Caco-2 (cell line): ENCODE measurements around the gene INO80. TPM values are rescaled to one million over a fixed set of nuclear protein-coding genes. Genes with fewer than 3 reads are reported as not detected.

Experiments
- BruUV-seq: library from RNA; stranded (reverse); fragments of 400-500 nt; replicated peaks from 2 replicates; lab custom pipeline; 2021; lab: Mats Ljungman, UMichigan
- CTCF ChIA-PET: fragments of 300-600 bp; sonication (Branson Sonifier 250); formaldehyde crosslinking; loops from one replicate; lab custom pipeline; 2022; ENCODE audit warnings: antibody characterized with exemption; lab: Charles Lee
- POLR2A ChIA-PET: fragments of 300-600 bp; sonication (Branson Sonifier 250); formaldehyde crosslinking; loops from one replicate; lab custom pipeline; 2022; ENCODE audit warnings: antibody characterized with exemption; lab: Charles Lee
- DNase-seq, 2 experiments: peaks; one replicate each; pipeline versions ENCODE4 v3.0.0 to v3.0.0-alpha.2; 2020 to 2022
- H3K27me3 ChIP-seq: replicated peaks from 2 replicates; pipeline ENCODE4 v1.6.0; 2011; ENCODE audit warnings: low read length; ENCODE audit not compliant: control insufficient read depth, insufficient read depth
- H3K36me3 ChIP-seq: 2 replicates; pipeline ENCODE4 v1.5.1; 2011; ENCODE audit warnings: low read length; ENCODE audit not compliant: control insufficient read depth, insufficient read depth
- H3K4me1 ChIP-seq: fragments of 250-450 bp; sonication (Bioruptor Pico); 2 replicates; pipeline ENCODE4 v1.5.1; 2020; ENCODE audit warnings: mild to moderate bottlenecking
- H3K4me3 ChIP-seq: 2 replicates; pipeline ENCODE4 v1.5.1; 2011; ENCODE audit warnings: low read depth, mild to moderate bottlenecking, control low read depth, low read length
- H3K9me3 ChIP-seq: fragments of 250-450 bp; sonication (Bioruptor Pico); 2 replicates; pipeline ENCODE4 v1.5.1; 2020; ENCODE audit warnings: mild to moderate bottlenecking, moderate library complexity
- H3K27ac Mint-ChIP-seq: one replicate; pipeline ENCODE4 v1.8.0; 2022; ENCODE audit warnings: mixed read lengths; ENCODE audit not compliant: unreplicated experiment
- H3K27me3 Mint-ChIP-seq: one replicate; pipeline ENCODE4 v1.8.0; 2022; ENCODE audit warnings: mixed read lengths; ENCODE audit not compliant: insufficient read depth, unreplicated experiment
- H3K36me3 Mint-ChIP-seq: one replicate; pipeline ENCODE4 v1.8.0; 2022; ENCODE audit warnings: mild to moderate bottlenecking, mixed read lengths; ENCODE audit not compliant: insufficient read depth, unreplicated experiment
- H3K4me1 Mint-ChIP-seq: one replicate; pipeline ENCODE4 v1.8.0; 2022; ENCODE audit warnings: low read depth, mixed read lengths; ENCODE audit not compliant: unreplicated experiment
- H3K4me3 Mint-ChIP-seq: one replicate; pipeline ENCODE4 v1.8.0; 2022; ENCODE audit warnings: mild to moderate bottlenecking, moderate library complexity, mixed read lengths; ENCODE audit not compliant: unreplicated experiment
- H3K9me3 Mint-ChIP-seq: one replicate; pipeline ENCODE4 v1.8.0; 2022; ENCODE audit warnings: mixed read lengths; ENCODE audit not compliant: unreplicated experiment
- CTCF ChIP-seq, 2 experiments: fragments of 200-600 bp in 1 of 2; IDR thresholded peaks; 1 replicate in 1 of 2; 2 replicates in 1 of 2; pipeline versions ENCODE4 v1.5.1 to v1.8.0; 2011 to 2022; ENCODE audit warnings: antibody characterized with exemption in 1 of 2, control low read depth in 1 of 2, inconsistent platforms in 1 of 2, low read depth in 1 of 2, low read length in 1 of 2, mild to moderate bottlenecking in 1 of 2, moderate library complexity in 1 of 2; ENCODE audit not compliant: insufficient read depth in 1 of 2, severe bottlenecking in 1 of 2, unreplicated experiment in 1 of 2
- intact Hi-C: fragments of 100-400 bp; cut with micrococcal nuclease; formaldehyde crosslinking; loops from one replicate; pipeline ENCODE4 v1.10.0; 2022; ENCODE audit not compliant: unreplicated experiment
- total RNA-seq: library from RNA; stranded (reverse); gene quantifications from 2 replicates; pipeline ENCODE4 v1.2.3, GENCODE V29; 2022

Gene INO80
- total RNA-seq, 1 experiment from 2014 or later, result 24.4 TPM

GRCh38 chr15:41010345-41010744 lies 105.7 kb downstream of the INO80 start:
- no TSS peak for BruUV-seq

GRCh38 chr15:41006479-41006878 lies 109.6 kb downstream of the INO80 start:
- Mint-ChIP-seq H3K36me3 (peaks cover 29% of the 10 kb centered on the region), H3K4me1 (peaks cover 7% of the 10 kb centered on the region), H3K27me3 (no peaks in the 10 kb centered on the region), H3K27ac (no peak overlapping the region), H3K9me3 (no peaks in the 10 kb centered on the region), H3K4me3 (no peak overlapping the region)
- Histone ChIP-seq H3K36me3 (no peaks in the 10 kb centered on the region), H3K9me3 (no peaks in the 10 kb centered on the region), H3K4me1 (peaks cover 9% of the 10 kb centered on the region), H3K4me3 (no peak overlapping the region), H3K27me3 (no peaks in the 10 kb centered on the region)
- ChIA-PET CTCF (no interaction called here), POLR2A (no interaction called here)
- BruUV-seq, result no TSS peak
- intact Hi-C loops, result no loop called here
- TF ChIP-seq CTCF (IDR thresholded peaks at IDR 0.05; ENCODE audit: insufficient read depth in 1 of 2, low read depth in 1 of 2, low read length in 1 of 2, severe bottlenecking in 1 of 2, unreplicated experiment in 1 of 2), result no peak
- no peak for DNase-seq

More at GRCh38 chr15:41010345-41010744, 105.7 kb downstream of the INO80 start:
- intact Hi-C loops, result no loop called here
- no peaks in the 10 kb centered on the region for H3K27me3 ChIP-seq
- ChIA-PET POLR2A (interaction anchor here (0.6 kb wide), 2 partner anchors 10 to 56 kb away, joined by 4 to 5 read pairs; no protein-coding TSS in a partner anchor), CTCF (interaction anchor here (0.6 kb wide), 1 partner anchor 117 kb away, joined by 3 read pairs; no protein-coding TSS in a partner anchor)
- DNase-seq, result no peak
- H3K36me3 Mint-ChIP-seq, result peaks cover 21% of the 10 kb centered on the region
- no peaks in the 10 kb centered on the region for H3K36me3 ChIP-seq
- H3K9me3 ChIP-seq, result no peaks in the 10 kb centered on the region
- no peak overlapping the region for H3K4me3 Mint-ChIP-seq
- no peak overlapping the region for H3K4me3 ChIP-seq
- H3K4me1 ChIP-seq, result no peaks in the 10 kb centered on the region
- H3K27ac Mint-ChIP-seq, result no peak overlapping the region
- peaks cover 7% of the 10 kb centered on the region for H3K4me1 Mint-ChIP-seq
- TF ChIP-seq CTCF (IDR thresholded peaks at IDR 0.05; ENCODE audit: insufficient read depth in 1 of 2, low read depth in 1 of 2, low read length in 1 of 2, severe bottlenecking in 1 of 2, unreplicated experiment in 1 of 2), result no peak
- H3K27me3 Mint-ChIP-seq, result no peaks in the 10 kb centered on the region
- no peaks in the 10 kb centered on the region for H3K9me3 Mint-ChIP-seq

- Histone ChIP-seq H3K36me3 (no peaks in the 10 kb centered on the region; the same call in 1 of the 2 replicates), H3K9me3 (no peaks in the 10 kb centered on the region), H3K4me1 (peaks cover 18% of the 10 kb centered on the region), H3K27me3 (no peaks in the 10 kb centered on the region), H3K4me3 (no peak overlapping the region)
- intact Hi-C loops, result loop anchor here (5.0 kb wide), 1 partner anchor 52 kb away; the partner anchor contains the start of gene CHAC1
- TF ChIP-seq CTCF (IDR thresholded peaks at IDR 0.05; ENCODE audit: insufficient read depth in 1 of 2, low read depth in 1 of 2, low read length in 1 of 2, severe bottlenecking in 1 of 2, unreplicated experiment in 1 of 2), result no peak
- H3K4me3 Mint-ChIP-seq, result no peak overlapping the region
- BruUV-seq, result no TSS peak
- H3K4me1 Mint-ChIP-seq, result no peaks in the 10 kb centered on the region
- no peak overlapping the region for H3K27ac Mint-ChIP-seq
- H3K27me3 Mint-ChIP-seq, result no peaks in the 10 kb centered on the region
- H3K9me3 Mint-ChIP-seq, result no peaks in the 10 kb centered on the region
- POLR2A ChIA-PET, result no interaction called here
- H3K36me3 Mint-ChIP-seq, result peaks cover 43% of the 10 kb centered on the region
- CTCF ChIA-PET, result interaction anchor here (0.7 to 1.2 kb wide), 2 partner anchors 9 to 63 kb away, joined by 4 to 8 read pairs; no protein-coding TSS in a partner anchor
- no peak for DNase-seq
These were observed 111.6 kb downstream of the INO80 start for GRCh38 chr15:41004490-41004889.
